Measurements from ENCODE around the gene FOLR2. TPM values are rescaled to one million over a fixed set of nuclear protein-coding genes. Genes with fewer than 3 reads are reported as not detected.

FOLR2 gene
- total and polyA plus RNA-seq, 2 experiments from 2014 or later, result not detected

GRCh38 chr11:72253392-72253791, 36.8 kb downstream of the FOLR2 start (continued):
- TF ChIP-seq ZNF462 (CRISPR knock-in tag; IDR thresholded peaks at IDR 0.05), result no peak

- Histone ChIP-seq H3K27me3 (ENCODE audit: insufficient read depth) (peaks cover 13% of the 10 kb centered on the region; the same call in 1 of the 2 replicates), H3K27ac (ENCODE audit: low read depth) (no peak overlapping the region), H3K4me2 (no peak overlapping the region), H3K4me1 (ENCODE audit: insufficient read depth) (no peaks in the 10 kb centered on the region), H3K36me3 (ENCODE audit: insufficient read depth) (no peaks in the 10 kb centered on the region), H3K9me2 (ENCODE audit: insufficient read depth) (no peaks in the 10 kb centered on the region), H4K20me1 (replicated peaks; ENCODE audit: insufficient read depth) (no peaks in the 10 kb centered on the region), H3K4me3 (no peak overlapping the region), H3F3A (replicated peaks; ENCODE audit: low read depth) (no peaks in the 10 kb centered on the region), H3K79me2 (replicated peaks; ENCODE audit: insufficient read depth) (no peaks in the 10 kb centered on the region), H2AFZ (no peak overlapping the region)
- no peak for ATAC-seq
- no peaks in the 10 kb centered on the region for H3K4me1 Mint-ChIP-seq
- DNase-seq (ENCODE audit: low spot score), result no peak
- peaks cover 13% of the 10 kb centered on the region for H3K9me3 Mint-ChIP-seq
- H3K36me3 Mint-ChIP-seq (ENCODE audit: low read depth), result 0 out of 3 replicates have a peak, but pooled peaks cover 6% of the 10 kb centered on the region
- no peak overlapping the region for H3K27ac Mint-ChIP-seq
- H3K4me3 Mint-ChIP-seq, result no peak overlapping the region
- peaks cover 1% of the 10 kb centered on the region for H3K27me3 Mint-ChIP-seq (ENCODE audit: insufficient read depth, low read depth, poor library complexity)
- TF ChIP-seq ZNF462 (CRISPR knock-in tag; IDR thresholded peaks at IDR 0.05), result no peak
- no peak for TF ChIP-seq STAT1 (IDR thresholded peaks at IDR 0.05; ENCODE audit: unreplicated experiment)
- no peak for TF ChIP-seq ETS1 (IDR thresholded peaks at IDR 0.05)
- TF ChIP-seq POLR2AphosphoS5 (IDR thresholded peaks at IDR 0.05; ENCODE audit: low read depth), result no peak
- TF ChIP-seq ZNF114 (CRISPR knock-in tag; IDR thresholded peaks at IDR 0.05), result no peak
- TF ChIP-seq ZNF331 (CRISPR knock-in tag; IDR thresholded peaks at IDR 0.05; ENCODE audit: low read depth), result no peak
- no peak for TF ChIP-seq EZH2 (IDR thresholded peaks at IDR 0.05; ENCODE audit: low read depth, unreplicated experiment)
- TF ChIP-seq EZH2phosphoT487 (IDR thresholded peaks at IDR 0.05; ENCODE audit: unreplicated experiment), result no peak
Observed at GRCh38 chr11:72254299-72254993, 37.9 kb downstream of the FOLR2 start.

All from GM23338 (cell line).